ENCODE results near the gene SUPT5H.
"Not testable (repeated sequence)": the region's sequence is repeated elsewhere in the genome, so short reads cannot be mapped to it uniquely, and the experiment has no call there.

Gene SUPT5H

DNA sequence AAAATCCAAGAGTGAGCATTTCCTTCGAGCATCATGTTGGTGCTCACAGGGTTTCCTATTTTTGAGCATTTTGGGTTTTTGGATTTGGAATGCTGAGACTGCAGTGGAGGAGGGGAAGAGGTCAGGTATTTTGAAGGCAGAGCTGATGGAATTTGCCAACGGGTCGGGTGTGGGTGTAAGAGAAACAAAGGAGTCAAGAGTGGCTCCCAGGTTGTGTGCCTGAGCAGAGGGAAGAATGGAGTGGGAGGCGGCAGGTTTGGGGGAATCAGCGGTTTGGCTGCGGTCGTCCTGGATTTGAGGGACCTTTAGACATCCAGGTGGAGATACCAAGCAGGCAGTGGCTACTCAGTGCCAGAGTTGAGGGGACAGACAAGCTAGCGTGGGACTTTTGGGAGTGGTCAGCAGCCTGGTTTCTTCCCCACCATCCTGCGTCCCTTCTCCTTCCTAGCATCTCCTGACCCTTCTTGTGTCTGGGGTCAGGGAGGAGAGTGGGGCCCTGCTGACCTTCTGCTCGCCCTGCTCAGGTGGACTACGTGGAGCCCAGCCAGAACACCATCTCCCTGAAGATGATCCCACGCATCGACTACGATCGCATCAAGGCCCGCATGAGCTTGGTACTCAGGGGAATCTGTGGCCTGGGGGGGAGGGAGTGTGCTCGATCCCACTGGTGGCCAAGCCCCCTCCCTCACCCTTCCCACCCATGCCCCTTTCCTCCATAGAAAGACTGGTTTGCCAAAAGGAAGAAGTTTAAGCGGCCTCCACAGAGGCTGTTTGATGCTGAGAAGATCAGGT is 20.8 kb downstream of the SUPT5H start:
- no peak for DNase-seq (ENCODE audit: low read depth)

DNA sequence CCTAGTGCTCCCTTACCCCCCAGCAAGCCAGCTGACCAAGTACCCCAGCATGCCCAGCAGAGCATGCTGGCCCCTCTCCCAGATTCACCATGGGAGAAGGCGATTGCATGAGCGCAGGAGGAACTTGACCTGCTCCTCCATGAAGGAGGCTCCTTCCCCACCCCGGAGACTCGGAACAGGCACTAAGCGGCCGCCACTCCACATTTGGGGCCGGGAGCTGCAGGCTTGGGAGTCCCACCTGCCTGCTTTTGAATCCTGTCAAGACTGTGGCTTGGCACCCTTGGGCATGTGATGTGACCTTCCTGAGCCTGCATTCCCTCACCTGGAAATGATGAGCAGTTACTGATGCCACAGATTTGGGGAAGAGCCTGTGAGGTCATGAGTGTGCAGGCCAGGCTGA is 22.6 kb downstream of the SUPT5H start:
- no peak for DNase-seq (ENCODE audit: low read depth)

DNA sequence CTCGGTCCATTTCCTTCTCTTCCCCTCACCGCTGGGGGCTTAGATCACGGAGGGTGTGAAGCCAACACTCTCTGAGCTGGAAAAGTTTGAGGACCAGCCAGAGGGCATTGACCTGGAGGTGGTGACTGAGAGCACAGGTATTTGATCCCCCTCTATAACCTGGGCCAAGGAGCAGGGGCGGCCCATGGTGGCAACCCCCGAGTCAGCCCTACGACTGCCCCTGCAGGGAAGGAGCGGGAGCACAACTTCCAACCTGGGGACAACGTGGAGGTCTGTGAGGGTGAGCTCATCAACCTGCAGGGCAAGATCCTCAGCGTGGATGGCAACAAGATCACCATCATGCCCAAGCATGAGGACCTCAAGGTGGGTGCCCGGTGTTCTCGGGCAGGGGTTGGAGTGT is 23.7 kb downstream of the SUPT5H start:
- DNase-seq (ENCODE audit: low read depth) = no peak

DNA sequence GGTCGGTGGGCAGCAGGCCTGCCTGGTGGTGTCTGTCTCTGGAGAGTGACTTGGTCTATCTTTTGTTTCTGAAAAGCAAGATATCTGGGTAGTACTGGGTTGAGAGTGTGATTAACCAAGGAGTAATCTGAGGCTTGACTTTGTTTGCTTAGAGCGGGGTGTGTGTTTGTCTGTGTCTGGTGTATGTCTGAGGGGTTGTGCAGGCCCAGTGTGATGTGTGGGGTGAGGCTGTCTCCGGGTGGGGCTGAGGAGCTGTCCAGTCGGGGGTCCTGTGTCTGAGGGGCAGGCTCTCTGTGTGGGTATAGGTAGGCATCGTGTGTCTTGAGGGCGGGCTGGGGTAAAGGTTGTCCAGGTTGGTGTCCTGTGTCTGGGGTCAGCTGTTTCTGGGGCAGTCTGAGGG is 24.2 kb downstream of the SUPT5H start:
- no peak for DNase-seq (ENCODE audit: low read depth)

DNA sequence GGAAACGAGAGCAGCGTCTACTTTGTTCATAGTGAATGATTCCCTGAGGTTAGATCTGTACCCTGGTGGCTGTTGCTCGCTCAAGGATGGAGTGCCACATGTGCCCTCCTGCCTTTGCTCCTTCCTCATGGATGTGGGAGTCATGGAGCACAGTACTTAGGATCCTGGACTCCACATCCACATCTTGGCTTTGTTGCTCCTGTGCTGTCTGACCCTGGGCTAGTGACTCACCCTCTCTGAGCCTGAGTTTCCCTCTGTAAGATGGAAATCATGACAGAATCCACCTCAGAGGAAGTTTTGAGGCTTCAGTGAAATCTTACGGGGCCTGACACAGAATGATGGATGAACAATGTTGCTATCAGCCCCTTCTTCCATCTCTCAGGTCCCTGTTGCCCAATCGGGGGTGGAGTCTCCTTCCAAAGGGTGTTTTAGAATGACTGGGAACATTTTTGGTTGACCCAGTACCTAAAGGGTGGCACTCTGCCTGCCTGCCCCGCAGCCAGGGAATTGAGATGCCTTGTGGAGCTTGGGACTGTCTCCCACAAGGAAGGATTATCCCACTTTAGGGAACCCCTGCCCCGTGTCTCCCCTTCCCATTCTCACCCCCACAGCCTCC is 25.4 kb downstream of the SUPT5H start:
- no peak for DNase-seq (ENCODE audit: low read depth)

DNA sequence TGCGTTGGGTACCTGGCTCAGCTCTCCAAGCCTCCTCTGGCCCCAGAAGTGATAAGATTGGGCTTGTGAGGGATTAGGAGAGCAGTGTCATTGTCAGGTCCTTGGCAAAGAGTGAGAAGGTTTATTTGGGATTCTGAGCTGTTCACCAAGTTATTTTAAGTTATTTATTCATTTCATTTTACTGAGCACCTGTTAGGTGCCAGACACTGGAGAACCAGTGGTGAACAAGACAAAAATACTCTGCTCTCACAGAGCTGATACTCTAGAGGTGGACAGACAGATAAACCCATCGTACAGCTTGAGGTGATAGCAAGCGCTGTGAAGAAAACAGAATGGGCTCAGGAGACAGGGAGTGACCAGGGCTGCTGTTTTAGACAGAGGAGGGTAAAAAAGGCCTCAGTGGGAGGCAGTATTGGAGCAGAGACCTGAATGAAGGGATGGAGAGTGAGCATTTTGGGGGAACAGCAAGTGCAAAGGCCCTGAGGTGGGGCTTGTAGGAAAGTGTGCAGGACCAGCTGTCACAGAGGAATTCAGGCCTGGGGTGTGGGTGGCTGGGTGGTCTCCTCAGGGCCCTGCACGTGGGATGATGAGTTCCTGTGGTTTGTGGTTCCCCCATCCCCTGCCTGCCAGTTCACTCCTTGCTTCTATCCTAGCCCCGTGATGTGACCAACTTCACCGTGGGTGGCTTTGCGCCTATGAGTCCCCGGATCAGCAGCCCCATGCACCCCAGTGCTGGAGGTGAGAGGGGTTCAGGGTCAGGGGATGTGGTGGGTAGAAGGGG is 26.6 kb downstream of the SUPT5H start:
- no peak for DNase-seq (ENCODE audit: low read depth)

DNA sequence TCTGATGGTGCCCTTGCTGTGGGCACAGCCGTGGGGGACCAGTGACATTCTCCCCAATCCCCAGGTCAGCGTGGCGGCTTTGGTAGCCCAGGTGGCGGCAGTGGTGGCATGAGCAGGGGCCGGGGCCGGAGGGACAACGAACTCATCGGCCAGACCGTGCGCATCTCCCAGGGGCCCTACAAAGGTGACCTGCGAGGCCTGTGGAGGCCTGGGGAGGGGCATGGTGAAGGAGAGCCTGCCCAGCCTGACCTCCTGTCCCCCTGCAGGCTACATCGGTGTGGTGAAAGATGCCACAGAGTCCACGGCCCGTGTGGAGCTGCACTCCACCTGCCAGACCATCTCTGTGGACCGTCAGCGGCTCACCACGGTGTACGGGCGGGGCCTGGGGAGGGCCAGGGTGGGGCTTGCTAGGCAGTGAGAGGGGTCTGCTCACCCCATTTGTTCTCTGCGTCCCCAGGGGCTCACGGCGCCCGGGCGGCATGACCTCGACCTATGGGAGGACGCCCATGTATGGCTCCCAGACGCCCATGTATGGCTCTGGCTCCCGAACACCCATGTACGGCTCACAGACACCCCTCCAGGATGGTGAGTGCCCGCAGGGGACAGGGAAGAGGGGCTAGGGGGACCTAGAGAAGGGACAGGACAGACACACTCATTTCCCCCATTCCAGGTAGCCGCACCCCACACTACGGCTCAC is 27.5 kb downstream of the SUPT5H start:
- no peak for DNase-seq (ENCODE audit: low read depth)

DNA sequence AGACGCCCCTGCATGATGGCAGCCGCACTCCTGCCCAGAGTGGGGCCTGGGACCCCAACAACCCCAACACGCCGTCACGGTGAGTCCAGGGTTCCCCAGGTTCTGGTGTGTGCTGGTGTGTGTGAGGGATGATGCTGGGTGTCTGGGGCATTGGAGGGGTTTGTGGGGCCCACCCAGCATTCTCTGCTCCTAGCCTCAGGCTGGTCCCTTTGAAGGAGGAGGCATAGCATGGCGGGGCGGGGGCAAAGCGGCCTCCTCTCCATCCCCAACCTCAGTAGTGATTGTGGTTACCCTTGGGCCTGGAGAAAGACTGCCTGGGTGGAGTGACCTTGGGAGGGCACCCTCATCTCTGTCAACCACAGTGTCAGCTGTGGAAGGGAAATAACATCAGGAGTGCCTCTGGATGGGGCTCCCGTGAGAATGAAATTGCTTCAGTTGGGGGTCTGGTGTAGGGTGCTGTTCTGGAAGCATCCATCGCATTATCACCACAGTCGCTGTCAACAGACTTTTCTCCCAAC is 28.1 kb downstream of the SUPT5H start:
- no peak for DNase-seq (ENCODE audit: low read depth)

DNA sequence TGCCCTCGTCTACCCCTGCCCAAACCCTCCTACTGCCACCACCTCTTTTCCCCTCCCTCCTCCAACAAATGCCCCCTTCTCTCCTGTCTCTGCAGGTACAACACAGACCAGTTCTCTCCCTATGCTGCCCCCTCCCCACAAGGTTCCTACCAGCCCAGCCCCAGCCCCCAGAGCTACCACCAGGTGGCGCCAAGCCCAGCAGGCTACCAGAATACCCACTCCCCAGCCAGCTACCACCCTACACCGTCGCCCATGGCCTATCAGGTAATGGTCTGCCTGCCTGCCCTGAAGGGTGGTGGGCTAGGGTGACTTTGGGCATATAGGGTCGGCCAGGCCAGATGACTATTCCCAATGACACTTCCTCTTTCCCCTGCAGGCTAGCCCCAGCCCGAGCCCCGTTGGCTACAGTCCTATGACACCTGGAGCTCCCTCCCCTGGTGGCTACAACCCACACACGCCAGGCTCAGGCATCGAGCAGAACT is 28.8 kb downstream of the SUPT5H start:
- DNase-seq (ENCODE audit: low read depth) = no peak

DNA sequence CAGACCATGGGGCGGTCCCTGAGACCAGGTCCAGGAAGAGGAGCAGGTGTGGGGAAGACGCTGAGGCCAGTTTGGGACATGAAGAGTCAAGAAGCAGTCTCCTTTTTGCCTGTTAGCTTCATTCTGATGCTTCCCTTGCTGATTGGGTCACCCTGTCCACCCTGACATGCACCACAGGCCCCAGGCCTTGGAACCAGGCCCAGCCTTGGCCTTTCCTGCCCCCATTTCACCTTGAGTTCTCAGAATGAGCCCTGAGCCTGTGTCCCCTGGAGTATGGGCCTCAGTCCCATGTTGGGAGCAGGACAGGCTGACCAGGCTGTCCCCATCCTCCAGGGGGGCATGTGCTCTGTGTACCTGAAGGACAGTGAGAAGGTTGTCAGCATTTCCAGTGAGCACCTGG is 30.4 kb downstream of the SUPT5H start:
- no peak for DNase-seq (ENCODE audit: low read depth)

DNA sequence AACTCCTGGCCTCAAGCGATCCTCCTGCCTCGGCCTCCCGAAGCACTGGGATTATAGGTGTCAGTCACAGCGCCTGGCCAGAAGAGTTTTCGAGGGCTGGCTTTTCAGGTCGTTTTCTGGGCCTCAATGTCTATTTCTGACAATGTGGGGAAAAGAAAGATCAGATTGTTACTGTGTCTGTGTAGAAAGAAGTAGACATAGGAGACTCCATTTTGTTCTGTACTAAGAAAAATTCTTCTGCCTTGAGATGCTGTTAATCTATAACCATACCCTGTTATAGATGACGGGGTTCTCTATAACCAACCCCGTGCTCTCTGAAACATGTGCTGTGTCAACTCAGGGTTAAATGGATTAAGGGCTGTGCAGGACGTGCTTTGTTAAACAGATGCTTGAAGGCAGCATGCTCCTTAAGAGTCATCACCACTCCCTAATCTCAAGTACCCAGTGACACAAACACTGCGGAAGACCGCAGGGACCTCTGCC is 34.0 kb downstream of the SUPT5H start:
- not testable (repeated sequence) for DNase-seq (ENCODE audit: low read depth)

DNA sequence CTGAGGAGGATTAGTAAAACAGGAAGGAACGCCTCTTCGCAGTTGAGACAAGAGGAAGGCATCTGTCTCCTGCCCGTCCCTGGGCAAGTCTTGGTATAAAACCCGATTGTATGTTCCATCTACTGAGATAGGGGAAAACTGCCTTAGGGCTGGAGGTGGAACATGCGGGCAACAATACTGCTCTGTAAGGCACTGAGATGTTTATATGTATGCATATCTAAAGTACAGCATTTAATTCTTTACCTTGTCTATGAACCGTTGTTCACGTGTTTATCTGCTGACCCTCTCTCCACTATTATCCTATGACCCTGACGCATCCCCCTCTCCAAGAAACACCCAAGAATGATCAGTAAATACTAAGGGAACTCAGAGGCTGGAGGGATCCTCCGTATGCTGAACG is 34.5 kb downstream of the SUPT5H start:
- no peak for DNase-seq (ENCODE audit: low read depth)

DNA sequence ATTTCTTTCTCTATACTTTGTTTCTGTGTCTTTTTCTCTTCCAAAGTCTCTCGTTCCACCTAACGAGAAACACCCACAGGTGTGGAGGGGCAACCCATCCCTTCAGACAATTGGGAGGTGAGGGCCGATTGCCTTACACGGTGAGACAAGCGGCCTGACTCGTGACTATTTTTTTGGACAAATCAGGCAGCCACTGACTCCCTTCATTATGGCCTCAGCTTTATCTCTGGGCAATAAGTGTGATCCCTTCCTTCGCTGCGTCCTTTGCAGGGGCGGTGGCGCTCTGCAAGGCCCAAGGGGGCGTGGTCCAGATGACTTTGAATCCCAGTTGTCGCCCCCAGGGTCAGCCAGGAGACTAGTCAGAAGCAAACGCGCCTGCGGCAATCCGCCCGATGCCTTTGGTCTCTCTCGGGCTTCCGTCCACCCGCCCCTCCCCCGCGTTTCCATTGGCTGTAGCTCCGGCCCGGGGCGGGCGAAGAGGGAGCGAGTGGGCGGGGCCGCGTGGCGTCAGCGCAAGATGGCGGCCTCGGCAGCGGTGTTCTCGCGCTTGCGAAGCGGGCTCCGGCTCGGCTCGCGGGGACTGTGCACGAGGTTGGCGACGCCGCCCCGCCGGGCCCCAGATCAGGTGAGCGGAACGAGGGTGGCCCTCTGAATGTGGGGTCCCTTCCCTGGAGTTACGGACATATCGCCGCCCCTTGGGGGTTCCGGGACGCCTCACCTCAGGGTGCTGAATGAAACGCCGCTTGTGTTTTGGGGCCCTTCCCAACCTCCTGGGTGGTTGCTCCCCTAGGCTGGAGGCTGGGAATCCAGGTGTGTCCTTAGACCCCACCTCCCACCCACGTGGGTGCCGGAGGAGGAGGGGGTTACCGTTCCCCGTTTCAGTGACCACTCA is 35.2 kb downstream of the SUPT5H start, which contains the start of gene TIMM50:
TSS of gene TIMM50 (plus strand) at position 502 of the 892 bp plus-strand sequence. CDS start at position 518, 16 bp downstream.
- peak; percentile 88 for DNase-seq (ENCODE audit: low read depth)

DNA sequence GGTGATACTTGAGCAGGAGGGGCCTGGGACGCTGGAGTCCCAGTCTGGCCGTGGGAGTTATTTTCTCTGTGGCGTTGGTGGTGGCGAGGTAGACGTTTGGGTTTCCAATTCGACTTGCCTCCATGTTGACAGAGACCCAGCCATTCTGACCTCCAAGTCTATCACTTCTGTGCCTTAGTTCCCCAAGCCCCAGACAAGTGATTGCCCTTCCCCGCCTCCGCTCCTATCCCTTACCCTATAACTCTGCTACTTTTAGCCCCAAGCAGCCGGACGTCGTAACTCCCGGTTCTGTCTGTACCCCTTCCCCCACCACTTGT is 35.8 kb downstream of the SUPT5H start:
- DNase-seq (ENCODE audit: low read depth) = no peak

DNA sequence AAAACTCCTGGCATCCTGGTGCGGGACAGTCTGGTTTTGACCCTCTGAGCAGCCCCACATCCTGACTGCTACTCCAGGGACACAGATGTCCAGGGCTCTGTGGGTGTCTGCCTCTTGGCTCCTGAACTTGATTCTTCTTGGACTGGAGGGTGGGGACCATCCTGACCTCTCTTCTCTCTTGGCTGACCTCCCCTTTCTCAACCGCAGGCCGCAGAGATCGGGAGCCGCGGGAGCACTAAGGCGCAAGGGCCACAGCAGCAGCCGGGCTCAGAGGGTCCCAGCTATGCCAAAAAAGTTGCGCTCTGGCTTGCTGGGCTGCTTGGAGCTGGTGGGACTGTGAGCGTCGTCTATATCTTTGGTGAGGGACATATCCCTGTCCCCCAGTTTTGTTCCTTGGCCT is 36.3 kb downstream of the SUPT5H start:
- no peak for DNase-seq (ENCODE audit: low read depth)

DNA sequence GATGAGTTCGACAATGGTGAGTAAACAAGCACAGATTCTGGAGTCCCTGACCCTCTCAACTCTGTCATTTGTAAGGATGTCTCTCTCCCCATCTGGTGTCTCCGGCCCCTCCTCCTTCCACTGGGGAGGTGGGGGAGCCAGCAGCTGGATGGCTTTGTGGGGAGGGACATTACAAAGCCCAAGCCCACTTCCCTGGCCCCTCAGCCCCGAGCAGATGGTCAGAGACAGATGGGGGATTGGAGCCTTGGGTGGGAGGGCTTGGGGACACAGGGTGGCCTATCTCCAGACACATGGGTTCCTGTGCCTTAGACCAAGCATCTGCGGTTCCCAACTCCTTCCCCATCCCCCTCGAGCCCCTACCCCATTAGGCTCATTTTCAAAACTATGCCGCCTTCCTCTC is 37.8 kb downstream of the SUPT5H start:
- no peak for DNase-seq (ENCODE audit: low read depth)

DNA sequence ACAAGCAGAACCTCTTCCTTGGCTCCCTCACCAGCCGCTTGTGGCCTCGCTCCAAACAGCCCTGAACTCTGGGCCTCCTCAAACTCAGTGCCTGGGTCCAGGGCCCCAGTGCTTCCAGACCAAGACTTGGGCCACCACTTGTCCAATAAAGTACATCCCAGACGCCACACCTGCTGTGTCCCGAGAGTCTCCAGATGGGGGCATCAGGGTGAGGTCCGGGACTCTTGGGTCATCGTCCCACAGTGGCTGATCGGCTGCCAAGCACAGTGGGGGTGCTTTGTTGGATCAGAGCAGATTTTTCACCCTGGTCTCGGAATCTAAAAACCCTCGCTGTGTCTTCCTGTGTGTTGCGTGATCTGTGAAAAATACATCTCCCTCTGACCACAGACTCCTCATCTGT is 44.4 kb downstream of the SUPT5H start:
- no peak for DNase-seq (ENCODE audit: low read depth)

DNA sequence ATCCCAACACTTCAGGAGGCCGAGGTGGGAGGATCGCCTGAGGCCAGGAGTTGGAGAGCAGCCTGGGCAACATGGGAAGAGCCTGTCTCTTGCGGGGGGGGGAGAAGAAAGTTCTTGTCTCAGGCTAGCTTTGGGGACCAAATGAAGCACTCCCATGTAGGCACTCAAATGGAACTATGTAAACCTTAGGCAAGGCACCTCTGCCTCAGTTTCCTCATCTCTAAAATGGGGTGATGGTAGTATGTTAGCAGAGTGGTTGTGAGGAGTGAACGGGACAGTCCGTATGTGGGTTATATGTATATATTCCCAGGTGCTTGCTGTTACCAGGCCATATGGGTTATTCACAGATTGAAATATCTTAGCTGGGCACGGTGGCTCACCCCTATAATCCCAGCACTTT is 46.8 kb downstream of the SUPT5H start:
- DNase-seq (ENCODE audit: low read depth) = no peak

DNA sequence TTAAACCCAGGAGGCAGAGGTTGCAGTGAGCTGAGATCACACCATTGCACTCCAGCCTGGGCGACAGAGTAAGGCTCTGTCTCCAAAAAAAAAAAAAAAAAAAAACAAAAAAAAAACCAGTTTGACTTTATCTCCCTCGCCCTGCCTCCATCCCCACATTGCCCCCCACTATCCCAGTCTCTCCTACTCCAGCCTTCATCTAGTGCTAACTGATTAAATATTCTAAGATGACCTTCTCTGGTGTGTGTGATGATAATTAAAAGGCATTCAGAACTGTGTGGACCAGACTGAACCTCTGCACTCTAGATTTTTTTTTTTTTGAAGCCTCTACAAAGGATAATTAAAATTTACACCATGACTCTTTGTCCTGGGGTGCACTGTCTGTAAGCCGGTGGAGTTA is 47.4 kb downstream of the SUPT5H start:
- DNase-seq (ENCODE audit: low read depth) = no peak

DNA sequence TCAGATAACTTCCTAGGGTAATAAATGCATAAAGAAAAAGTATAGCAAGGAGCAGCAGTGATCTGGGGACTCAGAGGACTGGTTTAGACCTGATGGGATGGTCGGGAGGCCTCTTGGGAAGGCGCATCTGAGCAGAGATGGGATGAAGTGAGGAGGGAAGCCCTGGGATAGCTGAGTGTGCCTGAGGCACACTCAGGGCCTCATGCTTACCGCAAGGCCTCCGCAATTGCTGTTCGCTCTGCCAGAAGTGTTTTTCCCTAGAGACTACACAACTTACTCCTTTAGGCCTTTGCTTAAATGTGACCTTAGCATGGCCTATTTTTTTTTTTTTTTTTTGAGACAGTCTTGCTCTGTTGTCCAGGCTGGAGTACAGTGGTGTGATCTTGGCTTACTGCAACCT is 49.3 kb downstream of the SUPT5H start:
- no peak for DNase-seq (ENCODE audit: low read depth)

DNA sequence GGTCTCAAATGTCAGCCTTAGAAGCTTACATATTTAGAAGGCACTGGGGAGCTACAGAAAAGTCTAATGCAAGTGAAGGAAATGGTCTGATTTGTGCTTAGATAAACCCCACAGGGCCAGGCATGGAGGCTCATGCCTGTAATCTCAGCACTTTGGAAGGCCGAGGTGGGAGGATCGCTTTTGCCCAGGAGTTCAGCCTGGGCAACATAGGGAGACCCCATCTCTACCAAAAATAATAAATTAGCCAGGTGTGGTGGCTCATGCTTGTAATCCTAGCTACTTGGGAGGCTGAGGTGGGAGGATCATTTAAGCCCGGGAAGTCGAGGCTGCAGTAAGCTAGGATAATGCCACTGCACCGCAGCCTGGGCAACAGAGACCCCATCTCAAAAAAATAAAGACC is 50.7 kb downstream of the SUPT5H start:
- no peak for DNase-seq (ENCODE audit: low read depth)
